GM19240 (cell line): ENCODE data around the gene SNAI3.
"Not testable (repeated sequence)": the region's sequence is repeated elsewhere in the genome, so short reads cannot be mapped to it uniquely, and the experiment has no call there.

Experiments used
- DNase-seq: peaks from one replicate; pipeline ENCODE4 v3.0.0; 2011; ENCODE audit warnings: low spot score; ENCODE audit not compliant: insufficient read length

SNAI3 gene

GRCh38 chr16:88669980-88670379, 16.3 kb downstream of the SNAI3 start:
- DNase-seq = no peak

- not testable (repeated sequence) for DNase-seq
Measured at GRCh38 chr16:88669493-88669892, 16.8 kb downstream of the SNAI3 start.

- DNase-seq = no peak
Measured at GRCh38 chr16:88667461-88667860, 18.8 kb downstream of the SNAI3 start.

GRCh38 chr16:88665570-88665969, 20.7 kb downstream of the SNAI3 start:
- DNase-seq = no peak

- no peak for DNase-seq
Measured at GRCh38 chr16:88665148-88665547, 21.2 kb downstream of the SNAI3 start.

GRCh38 chr16:88662843-88663606, 23.3 kb downstream of the SNAI3 start, which contains the start of gene MVD:
Gene MVD, minus strand, starts transcription at chr16:88663091. Its CDS starts 11 bp downstream, at chr16:88663080.
- peak; percentile 99 for DNase-seq

- no peak for DNase-seq
Measured at GRCh38 chr16:88662222-88662842, 24.0 kb downstream of the SNAI3 start.

- DNase-seq = no peak
Measured at GRCh38 chr16:88661468-88661867, 24.8 kb downstream of the SNAI3 start.

- no peak for DNase-seq
Measured at GRCh38 chr16:88659160-88659559, 27.1 kb downstream of the SNAI3 start.

GRCh38 chr16:88658714-88659113, 27.6 kb downstream of the SNAI3 start:
- no peak for DNase-seq

GRCh38 chr16:88657371-88657770, 28.9 kb downstream of the SNAI3 start:
- no peak for DNase-seq

GRCh38 chr16:88656291-88656980, 29.9 kb downstream of the SNAI3 start:
- DNase-seq = no peak

GRCh38 chr16:88655733-88656281, 30.5 kb downstream of the SNAI3 start:
- DNase-seq = no peak

GRCh38 chr16:88655053-88655732, 31.1 kb downstream of the SNAI3 start:
- DNase-seq = no peak

- DNase-seq = no peak
Measured at GRCh38 chr16:88654363-88655052, 31.8 kb downstream of the SNAI3 start.

- DNase-seq = no peak
Measured at GRCh38 chr16:88653596-88654362, 32.5 kb downstream of the SNAI3 start.

GRCh38 chr16:88653101-88653500, 33.2 kb downstream of the SNAI3 start:
- DNase-seq = no peak

GRCh38 chr16:88652762-88653063, 33.6 kb downstream of the SNAI3 start:
- DNase-seq = no peak

GRCh38 chr16:88651989-88652761, 34.1 kb downstream of the SNAI3 start:
- no peak for DNase-seq
